ENCODE measurements around the gene WSCD1. TPM values are rescaled to one million over a fixed set of nuclear protein-coding genes. Genes with fewer than 3 reads are reported as not detected.

Gene WSCD1
- polyA plus RNA-seq, 1 donor (not counting 4 experiments of a cell fraction or from before 2014, with no cell fraction given): not detected

DNA sequence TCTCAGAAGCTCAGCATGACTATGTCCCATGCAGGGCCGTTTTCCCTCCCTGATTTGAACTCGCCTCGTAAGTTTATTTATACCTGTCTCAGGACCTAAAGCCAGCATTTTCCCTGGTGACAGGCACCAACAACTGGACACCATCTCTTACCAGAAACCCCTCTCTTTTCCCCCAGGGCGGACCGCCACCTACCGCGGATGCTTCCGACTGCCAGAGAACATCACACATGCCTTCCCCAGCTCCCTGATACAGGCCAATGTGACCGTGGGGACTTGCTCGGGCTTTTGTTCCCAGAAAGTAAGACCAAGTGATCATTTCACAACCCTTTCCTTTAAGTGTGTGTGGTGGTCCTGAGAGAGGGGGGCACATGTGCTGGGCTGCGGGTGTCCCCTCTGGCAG lies 24.7 kb downstream of the WSCD1 start:
- no peak overlapping the region for H3K4me3 ChIP-seq (ENCODE audit: control insufficient read depth in 2 of 3, extremely low read depth in 1 of 3, insufficient read depth in 2 of 3, low read depth in 1 of 3, low read length in 3 of 3)
- H3K27me3 ChIP-seq (ENCODE audit: control insufficient read depth, extremely low read depth, insufficient read depth, low read length): peaks cover 4% of the 10 kb centered on the region
- H3K4me1 ChIP-seq (ENCODE audit: control insufficient read depth, extremely low read depth, insufficient read depth, low read length): no peaks in the 10 kb centered on the region
- no peak overlapping the region for H3K9ac ChIP-seq (ENCODE audit: control insufficient read depth, extremely low read depth, insufficient read depth, low read length)
- TF ChIP-seq EZH2 (IDR thresholded peaks at IDR 0.05; ENCODE audit: low read length): no peak
- TF ChIP-seq, protein P1, sequence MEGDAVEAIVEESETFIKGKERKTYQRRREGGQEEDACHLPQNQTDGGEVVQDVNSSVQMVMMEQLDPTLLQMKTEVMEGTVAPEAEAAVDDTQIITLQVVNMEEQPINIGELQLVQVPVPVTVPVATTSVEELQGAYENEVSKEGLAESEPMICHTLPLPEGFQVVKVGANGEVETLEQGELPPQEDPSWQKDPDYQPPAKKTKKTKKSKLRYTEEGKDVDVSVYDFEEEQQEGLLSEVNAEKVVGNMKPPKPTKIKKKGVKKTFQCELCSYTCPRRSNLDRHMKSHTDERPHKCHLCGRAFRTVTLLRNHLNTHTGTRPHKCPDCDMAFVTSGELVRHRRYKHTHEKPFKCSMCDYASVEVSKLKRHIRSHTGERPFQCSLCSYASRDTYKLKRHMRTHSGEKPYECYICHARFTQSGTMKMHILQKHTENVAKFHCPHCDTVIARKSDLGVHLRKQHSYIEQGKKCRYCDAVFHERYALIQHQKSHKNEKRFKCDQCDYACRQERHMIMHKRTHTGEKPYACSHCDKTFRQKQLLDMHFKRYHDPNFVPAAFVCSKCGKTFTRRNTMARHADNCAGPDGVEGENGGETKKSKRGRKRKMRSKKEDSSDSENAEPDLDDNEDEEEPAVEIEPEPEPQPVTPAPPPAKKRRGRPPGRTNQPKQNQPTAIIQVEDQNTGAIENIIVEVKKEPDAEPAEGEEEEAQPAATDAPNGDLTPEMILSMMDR (optimal IDR thresholded peaks at IDR 0.05 in 1 of 3, IDR thresholded peaks at IDR 0.05 in 1 of 3, conservative IDR thresholded peaks at IDR 0.05 in 1 of 3; ENCODE audit: extremely low read depth in 1 of 3, insufficient read depth in 2 of 3, low read length in 3 of 3): no peak
- H3K36me3 ChIP-seq (ENCODE audit: control insufficient read depth in 2 of 2, extremely low read depth in 1 of 2, insufficient read depth in 2 of 2, low read length in 2 of 2): no peaks in the 10 kb centered on the region
- H3K79me2 ChIP-seq (ENCODE audit: control insufficient read depth, insufficient read depth, low read length): no peaks in the 10 kb centered on the region
- no peak overlapping the region for H2AFZ ChIP-seq (ENCODE audit: control insufficient read depth, low read length)
- H4K20me1 ChIP-seq (ENCODE audit: control insufficient read depth, extremely low read depth, insufficient read depth, low read length): no peaks in the 10 kb centered on the region
- no peak overlapping the region for H3K4me2 ChIP-seq (ENCODE audit: control insufficient read depth, extremely low read depth, insufficient read depth, low read depth, low read length)
- no peak overlapping the region for H3K27ac ChIP-seq (ENCODE audit: control insufficient read depth, insufficient read depth, low read length)
- DNase-seq (ENCODE audit: low read depth, low spot score) (no peak), FAIRE-seq (no peak)
- no peaks in the 10 kb centered on the region for H3K9me1 ChIP-seq (ENCODE audit: control insufficient read depth, extremely low read depth, insufficient read depth, low read length)
- dilution Hi-C loops (cut with MboI; ENCODE audit: extremely low pct_ligation_motif_present, low sequenced_read_pairs): no loop called here
- H3K9me3 ChIP-seq (ENCODE audit: control insufficient read depth, low read depth, low read length): no peaks in the 10 kb centered on the region

- H2AFZ ChIP-seq (ENCODE audit: control insufficient read depth, low read length): no peak overlapping the region
- H3K4me1 ChIP-seq (ENCODE audit: control insufficient read depth, extremely low read depth, insufficient read depth, low read length): no peaks in the 10 kb centered on the region
- no peak overlapping the region for H3K27ac ChIP-seq (ENCODE audit: control insufficient read depth, insufficient read depth, low read length)
- TF ChIP-seq EZH2 (IDR thresholded peaks at IDR 0.05; ENCODE audit: low read length): no peak
- TF ChIP-seq, protein P1 (optimal IDR thresholded peaks at IDR 0.05 in 1 of 3, IDR thresholded peaks at IDR 0.05 in 1 of 3, conservative IDR thresholded peaks at IDR 0.05 in 1 of 3; ENCODE audit: extremely low read depth in 1 of 3, insufficient read depth in 2 of 3, low read length in 3 of 3): no peak
- H3K9me1 ChIP-seq (ENCODE audit: control insufficient read depth, extremely low read depth, insufficient read depth, low read length): no peaks in the 10 kb centered on the region
- H3K79me2 ChIP-seq (ENCODE audit: control insufficient read depth, insufficient read depth, low read length): no peaks in the 10 kb centered on the region
- no peak overlapping the region for H3K4me3 ChIP-seq (ENCODE audit: control insufficient read depth in 2 of 3, extremely low read depth in 1 of 3, insufficient read depth in 2 of 3, low read depth in 1 of 3, low read length in 3 of 3)
- no peak for DNase-seq (ENCODE audit: low read depth, low spot score)
- H3K36me3 ChIP-seq (ENCODE audit: control insufficient read depth in 2 of 2, extremely low read depth in 1 of 2, insufficient read depth in 2 of 2, low read length in 2 of 2): no peaks in the 10 kb centered on the region
- no peaks in the 10 kb centered on the region for H3K9me3 ChIP-seq (ENCODE audit: control insufficient read depth, low read depth, low read length)
- dilution Hi-C loops (cut with MboI; ENCODE audit: extremely low pct_ligation_motif_present, low sequenced_read_pairs): no loop called here
- FAIRE-seq: no peak
- H3K9ac ChIP-seq (ENCODE audit: control insufficient read depth, extremely low read depth, insufficient read depth, low read length): no peak overlapping the region
- H3K27me3 ChIP-seq (ENCODE audit: control insufficient read depth, extremely low read depth, insufficient read depth, low read length): peaks cover 4% of the 10 kb centered on the region
- H3K4me2 ChIP-seq (ENCODE audit: control insufficient read depth, extremely low read depth, insufficient read depth, low read depth, low read length): no peak overlapping the region
- no peaks in the 10 kb centered on the region for H4K20me1 ChIP-seq (ENCODE audit: control insufficient read depth, extremely low read depth, insufficient read depth, low read length)
These were observed 25.3 kb downstream of the WSCD1 start for GRCh38 chr17:6095501-6095900.
